DMS53 treated with DMSO at 0.1 percent for 48 hours (cell line): ENCODE measurements around the gene KLF13.
A peak's percentile ranks its signal among the peaks of the same experiment; 100 is the strongest.

Source experiments
- DNase-seq: peaks from one replicate; lab custom pipeline; 2025; ENCODE audit not compliant: unreplicated experiment; lab: John Stamatoyannopoulos, UW

The KLF13 gene

DNA sequence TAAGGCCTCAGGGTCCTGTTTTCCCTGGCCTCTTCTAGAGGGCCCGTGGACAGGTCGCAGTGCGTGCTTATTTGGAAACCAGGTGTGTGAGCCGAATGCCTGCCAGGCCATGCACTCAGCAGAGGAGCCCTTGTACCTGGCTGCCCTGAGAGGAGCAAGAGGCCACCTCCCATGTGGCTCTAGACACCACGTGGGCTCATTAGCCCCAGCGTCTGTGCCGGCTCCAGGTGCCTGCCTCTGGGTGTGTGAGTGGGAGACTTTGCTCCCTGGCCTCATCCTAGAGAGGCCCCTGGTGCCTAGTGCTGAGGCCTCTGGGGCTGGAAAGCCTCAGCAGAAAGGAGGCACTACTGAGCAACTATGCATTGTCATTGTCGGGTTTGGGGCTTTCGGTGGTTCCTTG lies 50.4 kb downstream of the KLF13 start:
- DNase-seq, result no peak

DNA sequence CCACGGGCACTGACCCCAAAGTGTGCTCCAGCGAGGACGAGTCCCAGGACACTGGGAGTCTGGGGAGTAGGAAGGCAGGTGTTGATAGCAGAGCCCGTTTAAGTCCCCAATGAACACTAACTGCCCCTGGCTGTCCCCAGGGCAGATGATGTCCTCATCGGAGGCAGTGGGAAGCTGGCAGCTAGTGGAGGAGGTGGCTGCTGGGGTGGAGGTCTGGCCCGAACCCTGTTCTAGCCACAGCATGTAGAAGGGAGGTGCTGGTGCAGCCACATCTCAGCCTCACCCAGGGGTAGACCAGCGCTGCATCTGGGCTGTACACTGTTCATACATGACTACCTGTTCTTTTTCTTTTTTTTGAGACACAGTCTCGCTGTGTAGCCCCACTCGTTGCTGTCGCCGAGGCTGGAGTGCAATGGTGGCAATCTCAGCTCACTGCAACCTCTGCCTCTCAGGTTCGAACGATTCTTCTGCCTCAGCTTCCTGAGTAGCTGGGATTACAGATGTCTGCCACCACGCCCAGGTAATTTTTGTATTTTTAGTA lies 51.8 kb downstream of the KLF13 start:
- DNase-seq, result no peak

DNA sequence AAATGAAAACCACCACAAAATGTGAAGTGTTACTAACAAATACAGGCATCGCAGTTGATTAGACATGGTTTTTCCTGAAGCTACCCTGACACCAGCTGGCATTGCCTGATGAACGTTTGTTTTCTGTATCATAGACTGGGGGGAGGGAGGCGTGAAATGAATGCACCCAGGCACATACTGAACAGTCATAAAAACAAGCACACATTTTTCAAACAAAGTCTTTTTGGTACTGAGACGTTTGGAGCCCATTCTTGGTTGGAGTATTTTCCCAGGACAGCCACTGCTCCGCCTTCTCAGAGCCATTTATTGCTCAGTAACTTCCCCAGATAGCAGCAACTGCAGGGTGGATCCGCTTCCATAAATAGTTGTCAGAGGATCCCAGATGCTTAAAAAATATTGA lies 52.4 kb downstream of the KLF13 start:
- DNase-seq, result no peak

DNA sequence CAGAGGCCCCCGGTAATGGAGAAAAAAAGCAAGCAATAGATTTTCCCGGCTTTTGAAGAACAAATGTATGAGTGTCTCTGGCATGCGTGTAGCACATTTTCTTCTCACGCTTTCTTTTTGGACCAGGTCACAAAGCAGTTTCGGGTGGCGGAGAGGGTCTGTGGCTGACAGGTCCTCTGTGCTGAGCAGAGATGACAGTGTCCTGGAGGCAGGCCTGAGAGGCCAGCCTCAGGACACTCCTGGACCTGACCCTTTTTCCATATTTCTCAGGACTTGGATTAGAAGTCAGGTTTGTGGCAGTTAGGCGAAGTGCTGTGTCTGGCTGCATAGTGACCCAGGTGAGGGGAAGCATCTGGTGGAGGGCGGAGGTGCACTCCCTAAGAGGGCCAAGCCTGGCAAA lies 52.9 kb downstream of the KLF13 start:
- DNase-seq, result no peak

- no peak for DNase-seq
Observed at GRCh38 chr15:31381801-31382712, 55.4 kb downstream of the KLF13 start.

GRCh38 chr15:31382713-31383045 lies 56.0 kb downstream of the KLF13 start:
- DNase-seq, result no peak

DNA sequence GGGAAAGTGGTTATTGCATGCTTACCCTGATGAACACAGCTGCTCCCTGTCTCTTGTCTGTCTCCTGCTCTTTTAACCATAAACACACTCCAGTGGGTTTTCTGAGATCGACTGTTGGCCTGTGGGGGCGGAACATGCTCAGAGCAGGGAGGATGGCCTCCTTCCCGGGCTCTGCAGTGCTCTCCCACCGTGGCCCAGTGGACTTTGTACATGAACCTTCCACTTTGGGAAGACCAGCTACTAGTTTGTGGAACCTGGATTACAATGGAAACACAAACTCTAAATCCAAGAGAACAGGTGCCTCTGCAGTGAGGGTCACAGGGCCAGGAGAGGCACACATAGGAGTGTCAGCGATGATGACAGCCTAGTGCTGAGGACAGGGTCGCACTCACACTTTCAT lies 56.5 kb downstream of the KLF13 start:
- DNase-seq, result no peak

DNA sequence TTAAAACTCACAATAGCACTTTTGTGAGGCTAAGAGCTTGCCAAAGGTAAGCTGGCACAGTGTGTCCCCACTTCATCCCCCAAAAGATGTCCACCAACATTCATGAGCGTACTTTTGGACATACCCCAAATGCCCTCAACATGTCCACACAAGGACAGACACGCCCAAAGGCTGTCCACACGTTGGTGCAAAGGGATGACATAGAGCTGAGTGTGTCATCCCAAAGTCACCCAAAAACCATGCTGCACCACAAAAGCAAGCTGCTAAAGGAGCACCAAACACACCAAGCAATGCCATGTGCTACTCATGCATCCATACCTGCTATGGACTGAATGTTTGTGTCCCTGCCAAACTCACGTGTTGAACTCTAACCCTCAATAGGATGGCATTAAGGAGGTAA lies 57.9 kb downstream of the KLF13 start:
- DNase-seq, result no peak

GRCh38 chr15:31385736-31386135 lies 59.1 kb downstream of the KLF13 start:
- no peak for DNase-seq

DNA sequence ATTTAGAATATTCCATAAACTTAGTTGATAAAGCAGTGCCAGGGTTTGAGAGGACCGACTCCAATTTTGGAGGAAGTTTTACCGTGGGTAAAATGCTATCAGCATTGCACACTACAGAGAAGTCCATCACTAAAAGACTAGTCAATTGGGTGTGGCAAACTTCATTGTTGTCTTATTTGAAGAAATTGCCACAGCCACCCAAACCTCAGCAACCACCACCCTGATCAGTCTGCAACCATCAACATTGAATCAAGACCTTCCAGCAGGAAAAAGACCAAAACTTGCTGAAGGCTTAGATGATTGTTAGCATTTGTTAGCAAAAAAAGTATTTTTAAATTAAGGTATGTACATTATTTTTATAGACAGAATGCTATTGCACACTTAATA lies 60.5 kb downstream of the KLF13 start:
- DNase-seq, result no peak

DNA sequence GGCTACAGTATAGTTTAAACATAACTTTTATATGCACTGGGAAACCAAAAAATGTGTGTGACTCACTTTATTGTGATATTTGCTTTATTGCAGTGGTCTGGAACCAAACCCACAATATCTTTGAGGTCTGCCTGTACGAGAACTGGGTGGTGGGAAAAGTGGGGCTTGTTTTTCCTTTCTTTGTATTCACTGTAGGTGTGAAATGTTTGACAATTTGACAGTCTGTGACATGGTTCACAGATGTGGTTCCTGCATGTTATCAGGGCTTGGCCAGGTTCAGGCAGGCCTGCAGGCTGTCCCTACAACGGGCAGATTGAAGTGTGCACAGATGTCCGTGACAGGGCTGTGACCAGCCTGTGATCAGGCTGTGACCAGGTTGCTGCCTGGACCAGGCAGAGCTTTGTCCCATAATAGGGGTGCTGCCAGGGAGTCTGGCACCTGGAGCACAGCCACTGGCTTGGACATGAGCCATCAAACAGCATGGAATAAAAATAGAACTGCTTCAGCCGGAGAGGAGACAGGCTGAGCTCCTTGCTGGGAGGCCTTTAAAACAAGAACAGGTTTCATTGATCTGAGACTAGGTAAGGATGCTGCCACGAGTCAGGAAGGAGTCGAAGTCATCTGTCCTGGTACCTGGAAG lies 61.0 kb downstream of the KLF13 start:
- peak; percentile 12 for DNase-seq

GRCh38 chr15:31389576-31389975 lies 62.9 kb downstream of the KLF13 start:
- DNase-seq, result no peak

- no peak for DNase-seq
Observed at GRCh38 chr15:31390029-31390428, 63.4 kb downstream of the KLF13 start.

DNA sequence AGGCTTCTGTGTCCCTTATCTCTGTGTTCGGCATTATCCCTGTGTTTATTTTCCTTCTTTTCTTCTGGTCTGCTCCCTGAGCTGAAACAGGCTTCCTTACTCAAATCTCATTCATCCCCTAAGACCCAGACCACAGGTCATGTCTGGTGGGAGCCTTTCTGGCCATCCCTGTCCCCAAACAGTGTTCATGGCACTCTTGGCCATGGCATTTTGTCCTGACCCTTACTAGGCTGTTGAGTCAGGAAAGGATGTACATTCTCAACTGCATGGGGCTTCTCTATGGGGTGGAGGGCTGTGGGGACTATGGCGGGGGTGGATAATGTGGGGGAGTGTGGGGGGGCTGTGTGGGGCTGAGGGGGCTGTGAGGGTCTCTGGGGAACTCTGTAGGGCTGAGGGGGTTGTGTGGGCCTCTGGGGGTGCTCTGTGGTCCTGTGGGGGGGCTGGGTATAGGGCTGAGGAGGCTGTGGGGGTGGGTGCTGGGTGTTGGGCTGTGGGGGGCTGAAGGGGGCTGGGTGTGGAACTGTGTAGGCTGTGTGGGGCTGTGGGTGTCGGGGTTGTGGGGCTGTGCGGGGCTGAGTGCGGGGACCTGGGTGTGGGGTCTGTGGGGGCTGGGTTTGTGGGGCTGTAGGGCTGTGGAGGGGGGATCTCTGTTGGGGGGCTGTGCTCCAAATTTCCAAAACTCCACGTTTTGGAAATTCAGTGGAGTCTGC lies 64.3 kb downstream of the KLF13 start:
- no peak for DNase-seq

GRCh38 chr15:31391687-31392671 lies 65.3 kb downstream of the KLF13 start:
- DNase-seq, result peak; percentile 27

GRCh38 chr15:31392761-31393401 lies 66.2 kb downstream of the KLF13 start:
- no peak for DNase-seq

DNA sequence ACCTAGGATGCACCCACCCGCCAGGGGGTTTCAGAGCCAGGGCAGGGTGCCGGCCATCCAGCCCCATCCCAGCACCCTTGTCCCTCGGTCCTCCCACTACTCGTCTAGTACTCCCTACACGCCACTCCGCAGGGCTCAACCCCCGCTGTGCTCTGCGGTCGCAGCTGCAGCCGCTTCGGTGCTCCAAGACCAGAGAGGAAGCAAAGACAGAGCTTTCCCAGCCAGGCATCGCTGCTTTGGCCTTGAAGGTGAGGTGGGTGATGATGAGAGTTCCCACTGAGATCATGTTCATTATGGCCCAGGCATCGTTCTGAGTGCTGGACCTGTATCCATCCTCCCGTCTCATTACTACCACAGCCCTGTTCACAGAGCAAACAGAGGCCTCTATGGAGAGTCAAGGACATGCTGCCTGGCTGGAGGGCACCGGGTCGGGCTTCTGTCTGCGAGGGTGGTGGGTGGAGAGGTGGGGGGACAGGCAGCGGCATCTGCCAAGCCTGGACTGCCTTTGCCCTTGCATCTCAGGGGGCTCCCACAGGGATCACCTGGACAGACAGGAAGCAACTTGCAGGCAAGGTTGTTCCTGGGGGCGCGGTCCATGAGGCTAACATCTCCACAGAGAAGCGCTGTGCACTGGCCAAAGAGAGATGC lies 66.9 kb downstream of the KLF13 start:
- DNase-seq, result no peak

GRCh38 chr15:31396881-31397560 lies 70.4 kb downstream of the KLF13 start:
- DNase-seq, result peak; percentile 7
